Measurements from ENCODE around the gene DAND5. TPM values are rescaled to one million over a fixed set of nuclear protein-coding genes. Genes with fewer than 3 reads are reported as not detected.
"Not testable (repeated sequence)": the region's sequence is repeated elsewhere in the genome, so short reads cannot be mapped to it uniquely, and the experiment has no call there.

DAND5 gene
- total RNA-seq, 3 donors from 2014 or later (not counting 1 experiment from before 2014, with no cell fraction given): not detected

DNA sequence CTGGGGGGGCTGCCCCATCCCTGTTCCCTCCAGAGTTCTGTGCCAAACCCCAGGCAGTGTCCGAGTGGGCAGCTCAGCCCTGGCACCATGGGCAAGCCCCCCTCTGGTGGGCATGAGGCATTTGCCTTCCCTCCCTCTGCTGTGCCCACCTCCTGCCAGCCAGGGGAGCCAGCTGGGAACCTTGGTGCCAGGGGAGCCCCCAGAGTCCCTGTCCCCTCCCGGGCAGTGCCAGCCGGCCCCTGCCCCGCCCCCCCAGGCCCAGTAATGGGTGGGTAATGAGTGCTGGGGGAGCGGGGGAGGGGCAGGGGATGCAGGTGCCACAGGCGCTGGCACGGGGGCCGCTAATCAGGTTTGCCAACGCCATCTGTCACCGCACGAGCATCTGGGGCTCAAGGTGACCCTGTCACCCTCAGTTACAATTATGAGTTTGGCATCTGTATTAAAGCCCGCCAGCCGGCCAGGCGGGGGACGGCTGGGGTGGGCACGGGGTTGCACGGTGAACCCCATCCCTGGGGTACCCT, 5.9 kb downstream of the DAND5 start:
- no peaks in the 10 kb centered on the region for H3K4me1 ChIP-seq (ENCODE audit: control insufficient read depth, insufficient read depth, low read length)
- peaks cover 8 to 9% of the 10 kb centered on the region in 2 donors for H3K27me3 Mint-ChIP-seq (ENCODE audit: low read depth in 2 of 2)
- TF ChIP-seq, protein P1, sequence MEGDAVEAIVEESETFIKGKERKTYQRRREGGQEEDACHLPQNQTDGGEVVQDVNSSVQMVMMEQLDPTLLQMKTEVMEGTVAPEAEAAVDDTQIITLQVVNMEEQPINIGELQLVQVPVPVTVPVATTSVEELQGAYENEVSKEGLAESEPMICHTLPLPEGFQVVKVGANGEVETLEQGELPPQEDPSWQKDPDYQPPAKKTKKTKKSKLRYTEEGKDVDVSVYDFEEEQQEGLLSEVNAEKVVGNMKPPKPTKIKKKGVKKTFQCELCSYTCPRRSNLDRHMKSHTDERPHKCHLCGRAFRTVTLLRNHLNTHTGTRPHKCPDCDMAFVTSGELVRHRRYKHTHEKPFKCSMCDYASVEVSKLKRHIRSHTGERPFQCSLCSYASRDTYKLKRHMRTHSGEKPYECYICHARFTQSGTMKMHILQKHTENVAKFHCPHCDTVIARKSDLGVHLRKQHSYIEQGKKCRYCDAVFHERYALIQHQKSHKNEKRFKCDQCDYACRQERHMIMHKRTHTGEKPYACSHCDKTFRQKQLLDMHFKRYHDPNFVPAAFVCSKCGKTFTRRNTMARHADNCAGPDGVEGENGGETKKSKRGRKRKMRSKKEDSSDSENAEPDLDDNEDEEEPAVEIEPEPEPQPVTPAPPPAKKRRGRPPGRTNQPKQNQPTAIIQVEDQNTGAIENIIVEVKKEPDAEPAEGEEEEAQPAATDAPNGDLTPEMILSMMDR (IDR thresholded peaks at IDR 0.05): no peak
- no peak overlapping the region for H3K27ac Mint-ChIP-seq
- H3K4me1 Mint-ChIP-seq: peaks cover 6% of the 10 kb centered on the region in 2 donors
- no peaks in the 10 kb centered on the region for H3K36me3 Mint-ChIP-seq
- WGBS (ENCODE audit: insufficient coverage): 71% methylated on average over 17 of the region's 17 CpGs
- intact Hi-C loops (cut with micrococcal nuclease): no loop called here
- no peak overlapping the region for H3K4me3 Mint-ChIP-seq
- H3K9me3 ChIP-seq (ENCODE audit: control insufficient read depth, insufficient read depth, low read length): no peaks in the 10 kb centered on the region
- H3K9me3 Mint-ChIP-seq: no peaks in the 10 kb centered on the region
- no peak for DNase-seq
- H3K4me3 ChIP-seq (ENCODE audit: low read length): no peak overlapping the region
- no peak for ATAC-seq
- H3K27me3 ChIP-seq (ENCODE audit: control insufficient read depth, insufficient read depth, low read length): peaks cover 3% of the 10 kb centered on the region
- H3K27ac ChIP-seq (ENCODE audit: low read length): no peak overlapping the region
- no peaks in the 10 kb centered on the region for H3K36me3 ChIP-seq (ENCODE audit: control insufficient read depth, insufficient read depth, low read length)

DNA sequence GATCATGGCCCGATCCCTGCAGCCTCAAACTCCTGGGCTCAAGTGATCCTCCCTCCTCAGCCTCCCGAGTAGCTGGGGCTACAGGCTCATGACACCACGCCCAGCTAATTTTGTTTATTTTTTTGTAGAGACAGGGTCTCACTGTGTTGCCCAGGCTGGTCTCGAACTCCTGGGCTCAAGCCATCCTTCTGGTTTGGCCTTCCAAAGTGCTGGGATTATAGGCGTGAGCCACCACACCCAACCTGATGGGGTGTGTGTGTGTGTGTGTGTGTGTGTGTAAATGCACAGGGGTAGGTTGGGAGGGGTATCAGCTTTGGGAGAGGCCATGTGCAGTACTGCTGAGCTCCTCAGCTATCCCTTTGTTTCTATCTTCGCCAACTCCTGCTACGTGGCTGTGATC, 6.7 kb downstream of the DAND5 start:
- H3K36me3 ChIP-seq (ENCODE audit: control insufficient read depth, insufficient read depth, low read length); DNase-seq; H3K4me3 Mint-ChIP-seq; H3K4me1 ChIP-seq (ENCODE audit: control insufficient read depth, insufficient read depth, low read length); H3K27ac ChIP-seq (ENCODE audit: low read length); H3K27me3 Mint-ChIP-seq (ENCODE audit: low read depth in 2 of 2); H3K27me3 ChIP-seq (ENCODE audit: control insufficient read depth, insufficient read depth, low read length); H3K9me3 Mint-ChIP-seq; H3K9me3 ChIP-seq (ENCODE audit: control insufficient read depth, insufficient read depth, low read length); H3K4me1 Mint-ChIP-seq; intact Hi-C loops (cut with micrococcal nuclease); H3K36me3 Mint-ChIP-seq; H3K4me3 ChIP-seq (ENCODE audit: low read length); ATAC-seq; H3K27ac Mint-ChIP-seq: not testable (repeated sequence)
- 91% methylated on average over 7 of the region's 7 CpGs for WGBS (ENCODE audit: insufficient coverage)

DNA sequence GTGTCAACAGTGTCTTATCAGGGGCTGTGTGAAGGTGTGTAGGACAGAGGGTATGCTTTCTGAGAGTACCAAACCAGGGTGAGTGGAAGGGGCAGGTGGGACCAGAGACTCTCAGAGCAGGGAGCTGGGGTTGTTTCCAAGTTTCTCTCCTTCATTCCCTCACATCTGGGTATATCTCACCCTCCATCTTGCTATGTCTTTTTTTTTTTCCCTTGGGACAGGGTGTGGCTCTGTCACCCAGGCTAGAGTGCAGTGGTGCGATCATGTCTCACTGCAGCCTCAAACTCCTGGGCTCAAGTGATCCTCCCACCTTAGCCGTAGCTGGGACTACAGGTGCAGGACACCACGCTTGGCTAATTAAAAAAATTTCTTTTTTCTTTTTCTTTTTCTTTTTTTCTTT, 10.6 kb downstream of the DAND5 start:
- 65% methylated on average over 3 of the region's 3 CpGs for WGBS (ENCODE audit: insufficient coverage)
- Mint-ChIP-seq H3K9me3 (no peaks in the 10 kb centered on the region), H3K36me3 (no peaks in the 10 kb centered on the region), H3K4me3 (no peak overlapping the region), H3K27ac (no peak overlapping the region), H3K4me1 (peaks cover 6% of the 10 kb centered on the region in 2 donors), H3K27me3 (ENCODE audit: low read depth in 2 of 2) (peaks cover 8 to 9% of the 10 kb centered on the region in 2 donors)
- no peaks in the 10 kb centered on the region for H3K9me3 ChIP-seq (ENCODE audit: control insufficient read depth, insufficient read depth, low read length)
- peaks cover 21% of the 10 kb centered on the region for H3K4me1 ChIP-seq (ENCODE audit: control insufficient read depth, insufficient read depth, low read length)
- no peak overlapping the region for H3K27ac ChIP-seq (ENCODE audit: low read length)
- TF ChIP-seq, protein P1 (IDR thresholded peaks at IDR 0.05): no peak
- no peak overlapping the region for H3K4me3 ChIP-seq (ENCODE audit: low read length)
- no peak for DNase-seq
- intact Hi-C loops (cut with micrococcal nuclease): no loop called here
- no peak for ATAC-seq
- H3K27me3 ChIP-seq (ENCODE audit: control insufficient read depth, insufficient read depth, low read length): peaks cover 10% of the 10 kb centered on the region
- no peaks in the 10 kb centered on the region for H3K36me3 ChIP-seq (ENCODE audit: control insufficient read depth, insufficient read depth, low read length)

DNA sequence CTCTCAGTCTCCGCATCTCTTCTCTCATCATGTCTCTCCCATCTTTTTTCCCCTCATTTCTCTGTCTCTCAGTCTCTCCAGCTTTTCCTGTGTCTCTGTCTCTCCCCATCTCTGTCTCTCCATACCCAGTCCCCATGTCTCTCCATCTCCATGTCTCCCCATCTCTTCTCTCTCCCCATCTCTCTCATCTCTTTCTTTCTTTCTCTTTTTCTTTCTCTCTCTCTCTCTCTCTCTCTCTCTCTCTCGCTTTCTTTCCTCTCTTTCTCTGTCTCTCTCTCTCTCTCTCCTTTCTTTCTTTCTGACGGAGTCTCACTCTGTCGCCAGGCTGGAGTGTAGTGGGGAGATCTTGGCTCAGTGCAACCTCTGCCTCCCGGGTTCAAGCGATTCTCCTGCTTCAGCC, 13.3 kb downstream of the DAND5 start:
- no peak overlapping the region for H3K4me3 Mint-ChIP-seq
- H3K27ac Mint-ChIP-seq: no peak overlapping the region
- H3K27me3 Mint-ChIP-seq (ENCODE audit: low read depth in 2 of 2): peaks cover 6 to 9% of the 10 kb centered on the region in 2 donors
- H3K36me3 ChIP-seq (ENCODE audit: control insufficient read depth, insufficient read depth, low read length): no peaks in the 10 kb centered on the region
- WGBS (ENCODE audit: insufficient coverage): 89% methylated on average over 3 of the region's 6 CpGs
- intact Hi-C loops (cut with micrococcal nuclease): loop anchor here (1.0 kb wide), 1 partner anchor 79 kb away; no protein-coding TSS in a partner anchor
- TF ChIP-seq, protein P1 (IDR thresholded peaks at IDR 0.05): no peak
- H3K4me3 ChIP-seq (ENCODE audit: low read length): no peak overlapping the region
- H3K9me3 ChIP-seq (ENCODE audit: control insufficient read depth, insufficient read depth, low read length): no peaks in the 10 kb centered on the region
- peaks cover 33% of the 10 kb centered on the region for H3K4me1 ChIP-seq (ENCODE audit: control insufficient read depth, insufficient read depth, low read length)
- DNase-seq: no peak
- no peaks in the 10 kb centered on the region for H3K36me3 Mint-ChIP-seq
- peaks cover 5 to 10% of the 10 kb centered on the region in 2 donors for H3K4me1 Mint-ChIP-seq
- ATAC-seq: no peak
- H3K27ac ChIP-seq (ENCODE audit: low read length): no peak overlapping the region
- H3K9me3 Mint-ChIP-seq: no peaks in the 10 kb centered on the region
- H3K27me3 ChIP-seq (ENCODE audit: control insufficient read depth, insufficient read depth, low read length): peaks cover 7% of the 10 kb centered on the region
